Measurements from ENCODE around the gene TBC1D25. TPM values are rescaled to one million over a fixed set of nuclear protein-coding genes. Genes with fewer than 3 reads are reported as not detected.

The TBC1D25 gene
- total and polyA plus RNA-seq, 4 donors: 2.6 to 5.8 (median 3.3) TPM

DNA sequence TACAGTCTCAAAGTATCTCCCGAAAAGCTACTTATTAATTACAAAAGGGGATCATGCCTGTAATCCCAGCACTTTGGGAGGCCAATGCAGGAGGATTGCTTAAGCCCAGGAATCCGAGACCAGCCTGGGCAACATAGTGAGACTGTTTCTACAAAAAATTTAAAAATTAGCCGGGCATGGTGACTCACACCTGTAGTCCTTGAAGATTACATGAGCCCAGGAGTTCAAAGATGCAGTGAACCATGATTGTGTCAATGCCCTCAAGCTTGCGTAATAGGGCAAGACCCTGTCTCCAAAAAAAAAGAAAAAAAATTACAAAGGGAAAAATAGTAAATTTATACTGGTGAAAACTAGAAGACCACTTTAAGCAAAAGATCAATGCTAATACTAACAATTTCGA, 34.0 kb upstream of the TBC1D25 start:
- DNase-seq (ENCODE audit: low spot score): no peak
- H3K4me1 ChIP-seq (ENCODE audit: control insufficient read depth in 4 of 4, insufficient read depth in 4 of 4, low read length in 3 of 4): peaks cover 0 to 14% (median 3%) of the 10 kb centered on the region in 4 donors
- no peak overlapping the region for H3K4me3 ChIP-seq (ENCODE audit: low read depth in 1 of 3, low read length in 3 of 3)
- WGBS: 41% methylated on average over 5 of the region's 5 CpGs
- TF ChIP-seq HNF4G (IDR thresholded peaks at IDR 0.05) (no peak), RXRA (IDR thresholded peaks at IDR 0.05) (peak; percentile 53 to 68), NR2F2 (IDR thresholded peaks at IDR 0.05) (peak; percentile 31), RAD21 (IDR thresholded peaks at IDR 0.05) (no peak), GABPA (IDR thresholded peaks at IDR 0.05 in 1 of 2, conservative IDR thresholded peaks at IDR 0.05 in 1 of 2) (no peak), HNF4A (conservative IDR thresholded peaks at IDR 0.05) (peak; percentile 35 to 56), YY1 (IDR thresholded peaks at IDR 0.05) (no peak), JUND (IDR thresholded peaks at IDR 0.05) (peak; percentile 22 to 80)
- TF ChIP-seq, protein P1, sequence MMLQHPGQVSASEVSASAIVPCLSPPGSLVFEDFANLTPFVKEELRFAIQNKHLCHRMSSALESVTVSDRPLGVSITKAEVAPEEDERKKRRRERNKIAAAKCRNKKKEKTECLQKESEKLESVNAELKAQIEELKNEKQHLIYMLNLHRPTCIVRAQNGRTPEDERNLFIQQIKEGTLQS (IDR thresholded peaks at IDR 0.05): peak; percentile 50
- H3K27me3 ChIP-seq (ENCODE audit: control insufficient read depth in 4 of 4, insufficient read depth in 4 of 4, low read length in 3 of 4): no peaks in the 10 kb centered on the region
- H3K27ac ChIP-seq (ENCODE audit: low read depth in 1 of 2, low read length in 2 of 2): no peak overlapping the region
- no peaks in the 10 kb centered on the region for H3K9me3 ChIP-seq (ENCODE audit: control insufficient read depth in 4 of 4, low read length in 3 of 4)
- H3K36me3 ChIP-seq (ENCODE audit: control insufficient read depth in 4 of 4, insufficient read depth in 3 of 4, low read depth in 1 of 4, low read length in 3 of 4): no peaks in the 10 kb centered on the region
- no peak overlapping the region for H3K9ac ChIP-seq (ENCODE audit: low read depth in 1 of 2, low read length in 2 of 2)

DNA sequence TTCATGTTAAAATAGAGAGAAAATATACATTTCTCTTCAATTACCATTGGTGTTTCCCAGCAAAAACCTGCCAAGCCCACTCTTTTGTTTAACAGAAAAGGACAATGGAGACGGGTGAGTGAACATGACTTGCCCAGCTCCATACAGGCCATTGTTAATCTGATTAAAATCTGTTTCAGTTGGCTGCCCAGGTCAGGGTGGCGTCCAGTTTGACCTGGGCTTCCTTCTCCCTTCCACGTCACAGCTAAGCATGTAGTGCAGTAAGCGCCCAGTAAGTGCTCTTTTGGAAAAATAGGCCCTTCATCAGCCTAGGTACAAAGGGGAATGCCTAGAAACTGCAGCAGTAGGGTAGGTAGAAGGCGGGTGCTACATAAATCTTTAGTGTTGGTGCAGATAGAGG, 32.3 kb upstream of the TBC1D25 start:
- H3K27me3 ChIP-seq (ENCODE audit: control insufficient read depth in 4 of 4, insufficient read depth in 4 of 4, low read length in 3 of 4): no peaks in the 10 kb centered on the region
- H3K27ac ChIP-seq (ENCODE audit: low read depth in 1 of 2, low read length in 2 of 2): no peak overlapping the region
- DNase-seq (ENCODE audit: low spot score): no peak
- no peak overlapping the region for H3K4me3 ChIP-seq (ENCODE audit: low read depth in 1 of 3, low read length in 3 of 3)
- TF ChIP-seq, protein P1 (IDR thresholded peaks at IDR 0.05): no peak
- no peak for TF ChIP-seq FOXA2 (IDR thresholded peaks at IDR 0.05)
- no peak for TF ChIP-seq JUND (IDR thresholded peaks at IDR 0.05)
- TF ChIP-seq, protein P2, sequence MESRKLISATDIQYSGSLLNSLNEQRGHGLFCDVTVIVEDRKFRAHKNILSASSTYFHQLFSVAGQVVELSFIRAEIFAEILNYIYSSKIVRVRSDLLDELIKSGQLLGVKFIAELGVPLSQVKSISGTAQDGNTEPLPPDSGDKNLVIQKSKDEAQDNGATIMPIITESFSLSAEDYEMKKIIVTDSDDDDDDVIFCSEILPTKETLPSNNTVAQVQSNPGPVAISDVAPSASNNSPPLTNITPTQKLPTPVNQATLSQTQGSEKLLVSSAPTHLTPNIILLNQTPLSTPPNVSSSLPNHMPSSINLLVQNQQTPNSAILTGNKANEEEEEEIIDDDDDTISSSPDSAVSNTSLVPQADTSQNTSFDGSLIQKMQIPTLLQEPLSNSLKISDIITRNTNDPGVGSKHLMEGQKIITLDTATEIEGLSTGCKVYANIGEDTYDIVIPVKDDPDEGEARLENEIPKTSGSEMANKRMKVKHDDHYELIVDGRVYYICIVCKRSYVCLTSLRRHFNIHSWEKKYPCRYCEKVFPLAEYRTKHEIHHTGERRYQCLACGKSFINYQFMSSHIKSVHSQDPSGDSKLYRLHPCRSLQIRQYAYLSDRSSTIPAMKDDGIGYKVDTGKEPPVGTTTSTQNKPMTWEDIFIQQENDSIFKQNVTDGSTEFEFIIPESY (IDR thresholded peaks at IDR 0.05): no peak
- TF ChIP-seq SP1 (IDR thresholded peaks at IDR 0.05): no peak
- no peak for TF ChIP-seq EGR1 (IDR thresholded peaks at IDR 0.05; ENCODE audit: low read depth in 2 of 2)
- TF ChIP-seq, protein P3, sequence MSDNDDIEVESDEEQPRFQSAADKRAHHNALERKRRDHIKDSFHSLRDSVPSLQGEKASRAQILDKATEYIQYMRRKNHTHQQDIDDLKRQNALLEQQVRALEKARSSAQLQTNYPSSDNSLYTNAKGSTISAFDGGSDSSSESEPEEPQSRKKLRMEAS (IDR thresholded peaks at IDR 0.05): no peak
- TF ChIP-seq RAD21 (IDR thresholded peaks at IDR 0.05): no peak
- TF ChIP-seq HNF4G (IDR thresholded peaks at IDR 0.05): no peak
- no peak for TF ChIP-seq RXRA (IDR thresholded peaks at IDR 0.05)
- TF ChIP-seq HNF4A (conservative IDR thresholded peaks at IDR 0.05): no peak
- TF ChIP-seq, protein P4, sequence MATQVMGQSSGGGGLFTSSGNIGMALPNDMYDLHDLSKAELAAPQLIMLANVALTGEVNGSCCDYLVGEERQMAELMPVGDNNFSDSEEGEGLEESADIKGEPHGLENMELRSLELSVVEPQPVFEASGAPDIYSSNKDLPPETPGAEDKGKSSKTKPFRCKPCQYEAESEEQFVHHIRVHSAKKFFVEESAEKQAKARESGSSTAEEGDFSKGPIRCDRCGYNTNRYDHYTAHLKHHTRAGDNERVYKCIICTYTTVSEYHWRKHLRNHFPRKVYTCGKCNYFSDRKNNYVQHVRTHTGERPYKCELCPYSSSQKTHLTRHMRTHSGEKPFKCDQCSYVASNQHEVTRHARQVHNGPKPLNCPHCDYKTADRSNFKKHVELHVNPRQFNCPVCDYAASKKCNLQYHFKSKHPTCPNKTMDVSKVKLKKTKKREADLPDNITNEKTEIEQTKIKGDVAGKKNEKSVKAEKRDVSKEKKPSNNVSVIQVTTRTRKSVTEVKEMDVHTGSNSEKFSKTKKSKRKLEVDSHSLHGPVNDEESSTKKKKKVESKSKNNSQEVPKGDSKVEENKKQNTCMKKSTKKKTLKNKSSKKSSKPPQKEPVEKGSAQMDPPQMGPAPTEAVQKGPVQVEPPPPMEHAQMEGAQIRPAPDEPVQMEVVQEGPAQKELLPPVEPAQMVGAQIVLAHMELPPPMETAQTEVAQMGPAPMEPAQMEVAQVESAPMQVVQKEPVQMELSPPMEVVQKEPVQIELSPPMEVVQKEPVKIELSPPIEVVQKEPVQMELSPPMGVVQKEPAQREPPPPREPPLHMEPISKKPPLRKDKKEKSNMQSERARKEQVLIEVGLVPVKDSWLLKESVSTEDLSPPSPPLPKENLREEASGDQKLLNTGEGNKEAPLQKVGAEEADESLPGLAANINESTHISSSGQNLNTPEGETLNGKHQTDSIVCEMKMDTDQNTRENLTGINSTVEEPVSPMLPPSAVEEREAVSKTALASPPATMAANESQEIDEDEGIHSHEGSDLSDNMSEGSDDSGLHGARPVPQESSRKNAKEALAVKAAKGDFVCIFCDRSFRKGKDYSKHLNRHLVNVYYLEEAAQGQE (IDR thresholded peaks at IDR 0.05): no peak
- TF ChIP-seq GABPA (IDR thresholded peaks at IDR 0.05 in 1 of 2, conservative IDR thresholded peaks at IDR 0.05 in 1 of 2): no peak
- TF ChIP-seq TAF1 (conservative IDR thresholded peaks at IDR 0.05): no peak
- no peak for TF ChIP-seq FOXA1 (IDR thresholded peaks at IDR 0.05)
- TF ChIP-seq, protein P5, sequence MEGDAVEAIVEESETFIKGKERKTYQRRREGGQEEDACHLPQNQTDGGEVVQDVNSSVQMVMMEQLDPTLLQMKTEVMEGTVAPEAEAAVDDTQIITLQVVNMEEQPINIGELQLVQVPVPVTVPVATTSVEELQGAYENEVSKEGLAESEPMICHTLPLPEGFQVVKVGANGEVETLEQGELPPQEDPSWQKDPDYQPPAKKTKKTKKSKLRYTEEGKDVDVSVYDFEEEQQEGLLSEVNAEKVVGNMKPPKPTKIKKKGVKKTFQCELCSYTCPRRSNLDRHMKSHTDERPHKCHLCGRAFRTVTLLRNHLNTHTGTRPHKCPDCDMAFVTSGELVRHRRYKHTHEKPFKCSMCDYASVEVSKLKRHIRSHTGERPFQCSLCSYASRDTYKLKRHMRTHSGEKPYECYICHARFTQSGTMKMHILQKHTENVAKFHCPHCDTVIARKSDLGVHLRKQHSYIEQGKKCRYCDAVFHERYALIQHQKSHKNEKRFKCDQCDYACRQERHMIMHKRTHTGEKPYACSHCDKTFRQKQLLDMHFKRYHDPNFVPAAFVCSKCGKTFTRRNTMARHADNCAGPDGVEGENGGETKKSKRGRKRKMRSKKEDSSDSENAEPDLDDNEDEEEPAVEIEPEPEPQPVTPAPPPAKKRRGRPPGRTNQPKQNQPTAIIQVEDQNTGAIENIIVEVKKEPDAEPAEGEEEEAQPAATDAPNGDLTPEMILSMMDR (IDR thresholded peaks at IDR 0.05; ENCODE audit: low read depth, low read length, missing input control): no peak
- TF ChIP-seq NR2F2 (IDR thresholded peaks at IDR 0.05): no peak
- no peak for TF ChIP-seq YY1 (IDR thresholded peaks at IDR 0.05)
- WGBS: 96% methylated on average over 5 of the region's 5 CpGs
- no peaks in the 10 kb centered on the region for H3K36me3 ChIP-seq (ENCODE audit: control insufficient read depth in 4 of 4, insufficient read depth in 3 of 4, low read depth in 1 of 4, low read length in 3 of 4)
- H3K9me3 ChIP-seq (ENCODE audit: control insufficient read depth in 4 of 4, low read length in 3 of 4): no peaks in the 10 kb centered on the region
- peaks cover 0 to 14% (median 3%) of the 10 kb centered on the region in 4 donors for H3K4me1 ChIP-seq (ENCODE audit: control insufficient read depth in 4 of 4, insufficient read depth in 4 of 4, low read length in 3 of 4)
- no peak overlapping the region for H3K9ac ChIP-seq (ENCODE audit: low read depth in 1 of 2, low read length in 2 of 2)

All from liver (tissue), 9 donors.